Fibroblast of villous mesenchyme (primary cell): ENCODE results near the gene CLSTN1. TPM values are rescaled to one million over a fixed set of nuclear protein-coding genes. Genes with fewer than 3 reads are reported as not detected.

ENCODE experiments used
- DNase-seq: peaks from one replicate; pipeline ENCODE4 v3.0.0-alpha.2; 2010; ENCODE audit warnings: low read depth
- H3K4me3 ChIP-seq: 2 replicates; pipeline ENCODE4 v1.5.1; 2011; ENCODE audit warnings: low read depth, mild to moderate bottlenecking, low read length
- total RNA-seq: library from RNA; depleted of rRNA; stranded (reverse); fragments of >200 nt; gene quantifications from 2 replicates; pipeline ENCODE4 v1.2.3, GENCODE V29; 2012
- TF ChIP-seq, protein P1 (sequence below): IDR thresholded peaks from 2 replicates; pipeline ENCODE4 v1.5.1; 2012; ENCODE audit warnings: low read depth, mild to moderate bottlenecking, low read length; ENCODE audit not compliant: insufficient read depth

Gene CLSTN1
- 90.2 and 126 TPM in 2 replicates for total RNA-seq

DNA sequence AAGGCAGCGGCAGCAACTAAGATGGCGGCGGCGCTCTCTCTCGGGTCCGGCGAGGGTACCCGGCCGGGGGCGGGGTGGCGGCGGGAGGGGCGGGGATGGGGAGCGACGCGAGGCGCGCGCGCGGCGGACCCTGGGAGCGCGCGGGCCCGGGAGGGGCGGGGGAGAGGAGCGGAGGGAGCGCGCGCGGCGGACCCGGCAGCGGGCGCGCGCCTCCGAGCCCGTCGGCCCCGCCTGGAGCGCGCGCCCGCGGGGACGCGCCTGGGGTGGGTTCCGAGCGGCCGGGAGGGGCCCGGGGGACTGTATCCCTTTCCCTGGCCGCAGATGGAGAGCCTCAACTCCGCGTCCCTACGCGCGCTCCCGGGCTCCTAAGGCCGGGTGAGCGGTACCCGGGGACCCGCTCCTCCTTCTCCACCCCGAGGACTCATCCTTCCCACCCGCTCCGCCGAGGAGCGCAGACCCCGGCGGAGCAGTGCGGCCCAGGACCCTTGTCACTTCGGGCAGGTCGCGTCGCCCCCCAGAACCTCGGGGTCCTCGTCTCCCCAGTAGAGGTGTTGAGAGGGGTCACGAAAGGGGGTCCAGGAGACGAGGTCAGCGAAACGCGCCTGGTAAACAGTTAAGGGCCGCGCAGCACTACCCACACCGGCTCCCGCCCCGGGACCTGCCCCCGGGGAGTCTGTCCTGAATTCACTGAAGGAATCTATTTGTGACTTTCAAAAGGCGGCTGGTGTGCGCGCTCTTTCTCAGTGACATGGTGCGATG, at the start of gene CLSTN1:
CLSTN1 (minus strand) TSS at position 23 of the 759 bp plus-strand sequence. CDS start 232 bp downstream, outside the sequence.
- TF ChIP-seq, protein P1, sequence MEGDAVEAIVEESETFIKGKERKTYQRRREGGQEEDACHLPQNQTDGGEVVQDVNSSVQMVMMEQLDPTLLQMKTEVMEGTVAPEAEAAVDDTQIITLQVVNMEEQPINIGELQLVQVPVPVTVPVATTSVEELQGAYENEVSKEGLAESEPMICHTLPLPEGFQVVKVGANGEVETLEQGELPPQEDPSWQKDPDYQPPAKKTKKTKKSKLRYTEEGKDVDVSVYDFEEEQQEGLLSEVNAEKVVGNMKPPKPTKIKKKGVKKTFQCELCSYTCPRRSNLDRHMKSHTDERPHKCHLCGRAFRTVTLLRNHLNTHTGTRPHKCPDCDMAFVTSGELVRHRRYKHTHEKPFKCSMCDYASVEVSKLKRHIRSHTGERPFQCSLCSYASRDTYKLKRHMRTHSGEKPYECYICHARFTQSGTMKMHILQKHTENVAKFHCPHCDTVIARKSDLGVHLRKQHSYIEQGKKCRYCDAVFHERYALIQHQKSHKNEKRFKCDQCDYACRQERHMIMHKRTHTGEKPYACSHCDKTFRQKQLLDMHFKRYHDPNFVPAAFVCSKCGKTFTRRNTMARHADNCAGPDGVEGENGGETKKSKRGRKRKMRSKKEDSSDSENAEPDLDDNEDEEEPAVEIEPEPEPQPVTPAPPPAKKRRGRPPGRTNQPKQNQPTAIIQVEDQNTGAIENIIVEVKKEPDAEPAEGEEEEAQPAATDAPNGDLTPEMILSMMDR: no peak
- peak within 1 kb of the TSS; percentile 84 for H3K4me3 ChIP-seq
- peak; percentile 87 for DNase-seq

DNA sequence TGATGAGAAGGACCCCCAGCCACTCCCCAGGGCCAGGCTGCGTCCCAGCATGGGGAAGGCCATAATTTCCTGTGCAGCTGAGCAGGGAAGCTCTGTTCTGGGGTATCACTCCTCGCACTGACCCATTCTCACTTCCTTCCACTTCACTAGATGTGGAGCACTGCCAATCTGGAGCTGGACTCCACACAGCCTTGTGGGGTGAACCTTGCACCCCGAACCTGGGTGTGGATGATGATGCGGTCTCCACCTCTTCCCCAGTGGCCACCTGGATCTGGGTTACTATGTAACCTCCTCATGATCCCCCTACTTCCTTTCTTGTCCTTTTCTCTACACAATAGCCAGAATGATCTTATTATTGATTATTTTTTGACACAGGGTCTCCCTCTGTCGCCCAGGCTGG, 49.6 kb upstream of the CLSTN1 start:
- no peak overlapping the region for H3K4me3 ChIP-seq
- DNase-seq: no peak
- TF ChIP-seq, protein P1: no peak

DNA sequence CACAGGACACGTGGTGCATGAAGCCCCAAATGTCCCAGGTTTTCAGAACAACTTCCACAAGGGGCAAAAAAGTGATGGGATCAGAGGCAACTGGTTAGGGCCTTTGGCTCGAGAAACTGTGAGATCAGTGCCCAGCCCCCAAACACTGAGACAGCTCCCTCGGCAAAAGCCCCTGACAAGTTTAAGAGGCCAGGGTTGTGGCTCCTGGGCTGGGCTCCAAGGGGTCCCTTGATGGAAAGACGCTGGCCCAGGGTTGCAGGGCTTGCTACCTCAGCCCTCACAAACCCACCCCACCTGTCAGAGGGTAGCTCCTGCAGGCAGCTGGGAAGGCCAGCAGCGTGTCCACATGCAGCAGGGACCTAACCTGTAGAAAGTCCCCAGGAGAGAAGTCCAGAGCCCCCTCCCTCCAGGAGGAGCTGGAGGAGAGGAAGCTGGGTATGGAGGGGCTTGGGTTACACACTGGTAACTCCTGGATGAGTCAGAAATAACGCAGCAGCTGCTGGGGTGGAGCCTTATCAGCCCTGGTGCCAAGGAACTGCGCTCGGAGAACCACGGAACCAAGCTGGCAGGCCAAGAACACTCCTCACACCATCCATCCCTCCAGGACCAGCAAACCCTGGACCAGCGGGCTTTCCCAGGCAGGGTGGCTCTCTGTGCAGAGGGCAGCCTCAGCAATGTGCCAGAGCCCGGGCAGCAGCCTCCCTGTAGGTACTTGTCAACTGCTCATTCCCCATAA, 48.8 kb upstream of the CLSTN1 start:
- TF ChIP-seq, protein P1: no peak
- no peak overlapping the region for H3K4me3 ChIP-seq
- no peak for DNase-seq

DNA sequence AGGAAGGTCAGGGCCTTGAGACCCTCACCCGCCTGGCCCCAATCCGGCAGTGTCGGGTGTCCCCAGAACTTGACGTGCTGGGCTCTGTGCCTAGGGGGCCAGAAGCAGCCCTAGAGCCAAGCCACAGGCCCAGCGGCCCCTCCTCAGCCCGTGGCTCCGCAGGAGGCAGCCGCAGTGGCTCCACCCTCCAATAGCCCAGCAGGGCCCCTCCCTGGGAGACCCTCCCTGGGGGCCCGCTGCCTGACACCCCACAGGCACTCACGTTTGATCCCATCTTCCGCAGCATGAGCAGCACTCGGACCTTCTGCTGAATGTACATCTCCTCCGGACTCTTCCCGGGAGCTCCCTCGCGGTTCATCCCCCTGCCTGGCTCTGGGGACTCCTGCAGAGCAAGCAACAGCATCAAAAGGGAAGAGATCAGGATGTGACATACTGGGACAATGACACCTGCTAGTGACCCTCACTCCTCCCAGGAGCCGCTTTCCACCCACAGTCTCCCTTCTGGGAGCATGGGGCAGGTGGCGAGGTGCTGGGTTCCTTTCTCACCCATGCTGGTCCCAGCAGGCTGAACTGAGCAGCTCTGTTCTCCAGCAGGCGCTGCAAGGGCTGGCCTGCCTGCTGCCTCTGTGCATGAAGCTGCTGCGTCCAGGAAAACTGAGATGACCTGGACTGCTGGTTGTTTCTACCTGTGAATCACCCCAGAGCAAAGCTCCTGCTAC, 48.1 kb upstream of the CLSTN1 start:
- H3K4me3 ChIP-seq: no peak overlapping the region
- TF ChIP-seq, protein P1: no peak
- no peak for DNase-seq

DNA sequence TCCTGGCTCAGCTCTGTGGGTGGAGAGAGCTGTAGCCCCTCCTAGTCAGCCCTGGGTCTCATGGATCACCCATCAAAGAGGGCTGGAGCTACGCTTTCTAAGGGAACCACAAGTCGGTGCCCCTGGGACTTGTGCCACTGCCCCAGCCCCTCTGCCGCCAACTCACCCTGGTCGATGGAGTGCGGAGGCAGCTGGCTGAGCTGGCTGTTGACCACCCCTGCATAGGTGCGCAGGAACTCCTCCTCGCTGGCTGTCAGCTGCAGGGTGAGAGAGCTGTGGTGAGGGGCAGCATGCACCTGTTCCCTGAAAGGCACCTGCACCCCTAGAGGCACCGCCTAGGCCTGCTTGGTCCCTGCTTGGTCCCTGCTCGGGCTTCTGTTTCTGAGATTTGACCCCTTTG, 47.3 kb upstream of the CLSTN1 start:
- no peak for DNase-seq
- H3K4me3 ChIP-seq: no peak overlapping the region
- TF ChIP-seq, protein P1: no peak

DNA sequence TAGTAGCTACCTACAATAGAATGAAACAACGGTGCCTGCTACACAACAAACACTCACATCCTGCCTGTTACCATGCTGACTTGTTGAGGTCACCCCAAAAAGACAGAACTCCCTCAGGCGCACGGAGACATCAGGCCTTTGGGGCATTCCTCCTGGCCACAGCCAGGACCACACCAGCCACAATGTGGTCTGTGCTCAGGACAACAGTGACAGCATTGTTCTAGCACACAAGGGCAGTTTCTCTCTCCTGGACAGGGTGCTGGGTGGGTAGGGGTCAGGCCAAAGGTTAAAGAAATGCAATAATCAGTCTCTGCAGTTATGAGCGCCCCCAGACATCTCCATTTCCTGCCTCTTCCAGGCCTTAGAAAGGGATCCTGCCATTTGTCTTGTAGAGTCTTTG, 46.8 kb upstream of the CLSTN1 start:
- H3K4me3 ChIP-seq: no peak overlapping the region
- DNase-seq: no peak
- TF ChIP-seq, protein P1: no peak
